Skin of body (tissue), 2 donors: ENCODE measurements around the gene RNF138. TPM values are rescaled to one million over a fixed set of nuclear protein-coding genes. Genes with fewer than 3 reads are reported as not detected.
"Not testable (repeated sequence)": the region's sequence is repeated elsewhere in the genome, so short reads cannot be mapped to it uniquely, and the experiment has no call there.

Source experiments
- DNase-seq: peaks from one replicate; lab custom pipeline; 2025; lab: John Stamatoyannopoulos, UW
- total RNA-seq: library from RNA; depleted of rRNA; stranded (reverse); fragments of >200 nt; gene quantifications from one replicate; pipeline ENCODE4 v1.2.3, GENCODE V29; 2014

RNF138 gene
- total RNA-seq, 1 donor from 2014 or later: 26.2 TPM

- DNase-seq: no peak
Observed at GRCh38 chr18:32095192-32095899, 3.7 kb downstream of the RNF138 start.

- no peak for DNase-seq
Observed at GRCh38 chr18:32095900-32096229, 4.2 kb downstream of the RNF138 start.

DNA sequence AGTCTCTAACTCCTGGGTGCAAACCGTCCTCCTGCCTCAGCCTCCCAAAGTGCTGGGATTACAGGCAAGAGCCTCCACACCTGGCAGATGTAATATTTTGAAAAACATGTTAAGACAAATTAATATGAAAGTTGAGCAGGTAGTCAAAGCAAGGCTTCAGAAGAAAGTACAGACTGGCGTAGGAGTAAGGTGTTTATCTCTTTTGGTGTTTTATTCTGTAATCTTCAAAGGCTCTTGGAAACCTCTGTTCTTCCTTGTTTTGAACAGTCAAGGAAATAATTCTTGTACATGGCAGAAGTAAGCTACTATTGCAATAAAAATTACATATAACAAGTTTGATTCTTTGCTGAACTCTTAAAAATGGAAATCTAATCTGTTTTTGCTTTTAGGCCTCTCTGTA is 5.3 kb downstream of the RNF138 start:
- no peak for DNase-seq

DNA sequence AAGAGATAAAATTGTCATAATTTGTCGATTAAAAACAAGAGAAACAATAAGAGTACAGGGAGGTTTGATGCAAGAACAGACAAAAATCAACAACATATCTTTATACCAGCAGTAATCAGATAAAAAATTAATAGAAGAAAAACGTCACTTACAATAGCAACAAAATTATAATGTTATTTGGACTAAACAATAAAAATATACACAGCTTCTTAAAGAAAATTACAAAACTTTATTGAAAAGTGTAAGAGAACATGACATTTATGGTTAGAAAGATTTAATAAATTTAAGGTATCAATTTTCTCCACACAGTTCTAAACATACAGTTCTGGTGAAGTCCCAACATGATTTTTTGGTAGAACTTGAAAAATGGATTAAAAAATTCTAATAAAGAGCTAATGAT is 12.8 kb downstream of the RNF138 start:
- DNase-seq: no peak

- DNase-seq: no peak
Observed at GRCh38 chr18:32110005-32110404, 18.3 kb downstream of the RNF138 start.

- no peak for DNase-seq
Observed at GRCh38 chr18:32111706-32112105, 20.0 kb downstream of the RNF138 start.

GRCh38 chr18:32112826-32113225 is 21.2 kb downstream of the RNF138 start:
- DNase-seq: no peak

GRCh38 chr18:32114293-32114942 is 22.7 kb downstream of the RNF138 start:
- DNase-seq: no peak

DNA sequence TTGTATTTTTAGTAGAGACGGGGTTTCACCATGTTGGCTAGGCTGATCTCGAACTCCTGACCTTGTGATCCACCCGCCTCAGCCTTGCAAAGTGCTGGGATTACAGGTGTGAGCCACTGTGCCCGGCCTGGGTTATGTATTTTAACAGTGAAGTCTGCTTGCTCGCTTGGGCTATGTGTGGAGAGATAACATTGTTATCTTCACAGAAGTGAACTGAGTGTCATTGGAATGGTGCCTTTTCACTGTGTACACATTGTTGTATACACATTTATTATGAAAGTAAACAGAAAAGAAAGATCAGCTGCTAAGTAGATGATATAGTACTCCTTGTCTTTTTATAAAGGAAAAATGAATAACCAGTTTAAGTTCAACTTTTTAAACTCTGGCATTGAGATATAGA is 30.4 kb downstream of the RNF138 start:
- no peak for DNase-seq

GRCh38 chr18:32126538-32126937 is 34.9 kb downstream of the RNF138 start:
- DNase-seq: no peak

- no peak for DNase-seq
Observed at GRCh38 chr18:32135625-32136024, 44.0 kb downstream of the RNF138 start.

DNA sequence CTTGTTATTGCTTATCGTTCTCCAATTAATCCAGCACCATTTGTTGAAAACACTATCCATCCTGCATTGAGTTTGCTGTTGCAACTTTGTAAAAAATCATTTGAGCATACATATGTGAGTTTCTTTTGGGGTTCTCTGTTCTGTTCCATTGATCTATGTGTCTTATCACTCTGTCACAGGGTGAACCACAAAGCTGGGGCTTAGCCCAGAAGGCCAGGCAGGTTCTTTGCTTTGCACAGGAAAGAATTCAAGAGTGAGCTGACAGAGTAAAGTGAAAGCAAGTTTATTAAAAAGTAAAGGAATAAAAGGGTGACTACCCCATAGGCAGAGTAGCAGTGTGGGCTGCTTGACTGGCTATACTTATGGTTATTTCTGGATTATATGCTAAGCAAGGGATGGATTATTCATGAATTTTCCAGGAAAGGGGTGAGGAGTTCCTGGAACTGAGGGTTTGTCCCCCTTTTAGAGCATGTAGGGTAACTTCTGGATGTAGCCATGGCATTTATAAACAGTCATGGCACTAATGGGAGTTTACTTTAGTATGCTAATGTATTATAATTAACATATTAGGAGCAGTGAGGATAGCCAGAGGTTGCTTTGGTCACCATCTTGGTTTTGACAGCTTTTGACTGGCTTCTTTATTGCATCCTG is 46.8 kb downstream of the RNF138 start:
- DNase-seq: no peak

DNA sequence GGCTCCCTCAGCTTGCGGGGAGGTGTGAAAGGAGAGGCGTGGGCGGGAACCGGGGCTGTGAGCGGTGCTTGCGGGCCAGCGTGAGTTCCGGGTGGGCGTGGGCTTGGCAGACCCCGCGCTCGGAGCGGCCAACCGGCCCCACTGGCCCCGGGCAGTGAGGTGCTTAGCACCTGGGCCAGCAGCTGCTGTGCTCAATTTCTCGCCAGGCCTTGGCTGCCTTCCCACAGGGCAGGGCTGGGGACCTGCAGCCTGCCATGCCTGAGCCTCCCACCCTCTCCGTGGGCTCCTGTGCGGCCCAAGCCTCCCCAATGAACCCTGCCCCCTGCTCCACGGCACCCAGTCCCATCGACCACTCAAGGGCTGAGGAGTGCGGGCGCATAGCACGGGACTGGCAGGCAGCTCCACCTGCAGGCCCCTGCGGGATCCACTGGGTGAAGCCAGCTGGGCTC is 48.2 kb downstream of the RNF138 start:
- DNase-seq: no peak

DNA sequence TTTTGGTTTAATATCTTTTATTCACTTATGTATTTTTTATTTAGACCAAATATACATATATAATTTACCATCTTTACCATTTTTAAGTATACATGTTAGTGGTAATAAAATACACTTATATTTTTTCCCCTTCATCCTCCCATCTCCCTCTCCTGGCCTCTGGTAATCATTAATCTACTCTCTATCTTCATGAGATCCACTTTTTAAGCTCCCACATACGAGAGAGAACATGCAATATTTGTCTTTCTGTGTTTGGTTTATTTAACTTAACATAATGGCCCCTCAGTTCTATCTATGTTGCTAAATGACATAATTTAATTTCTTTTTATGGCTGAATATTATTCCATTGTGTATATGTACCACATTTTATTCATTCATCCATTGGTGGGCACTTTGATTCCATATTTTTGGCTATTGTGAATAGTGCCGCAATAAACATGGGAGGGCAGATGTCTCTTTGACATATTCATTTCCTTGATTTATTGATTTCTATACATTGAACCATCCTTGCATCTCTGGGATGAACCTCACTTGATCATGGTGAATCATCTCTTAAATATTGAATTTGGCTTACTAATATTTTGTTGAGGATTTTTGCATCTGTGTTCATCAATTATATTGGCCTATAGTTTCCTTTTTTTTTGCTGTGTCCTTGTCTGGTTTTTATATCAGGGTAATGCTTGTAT is 56.7 kb downstream of the RNF138 start:
- no peak for DNase-seq

GRCh38 chr18:32152705-32153448 is 61.2 kb downstream of the RNF138 start:
- DNase-seq: no peak

GRCh38 chr18:32156855-32157254 is 65.2 kb downstream of the RNF138 start:
- DNase-seq: no peak

GRCh38 chr18:32157580-32157979 is 65.9 kb downstream of the RNF138 start:
- no peak for DNase-seq

DNA sequence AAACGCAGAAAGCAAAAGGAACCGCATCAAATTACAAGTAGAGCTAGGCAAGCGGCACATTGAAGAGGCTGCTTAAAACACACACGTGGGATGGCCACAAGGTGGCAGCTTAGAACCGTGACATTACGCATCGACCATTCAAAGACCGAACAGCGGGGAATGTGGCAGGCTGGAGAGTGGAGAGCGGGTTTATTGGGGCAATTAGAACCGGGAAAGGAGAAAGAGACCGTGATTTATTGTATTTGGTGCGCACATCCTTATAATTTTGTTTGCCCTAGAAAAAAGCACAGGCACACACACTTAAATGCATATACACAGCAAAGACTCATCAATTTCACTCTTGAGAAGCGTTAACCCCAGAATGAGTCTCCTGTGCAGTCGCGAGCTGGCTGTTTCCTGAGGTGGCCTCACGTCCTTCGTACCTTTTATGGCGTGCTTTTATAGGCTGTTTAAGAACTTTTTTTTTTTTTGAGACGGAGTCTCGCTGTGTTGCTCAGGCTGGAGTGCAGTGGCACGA is 66.5 kb downstream of the RNF138 start:
- peak; percentile 80 for DNase-seq

DNA sequence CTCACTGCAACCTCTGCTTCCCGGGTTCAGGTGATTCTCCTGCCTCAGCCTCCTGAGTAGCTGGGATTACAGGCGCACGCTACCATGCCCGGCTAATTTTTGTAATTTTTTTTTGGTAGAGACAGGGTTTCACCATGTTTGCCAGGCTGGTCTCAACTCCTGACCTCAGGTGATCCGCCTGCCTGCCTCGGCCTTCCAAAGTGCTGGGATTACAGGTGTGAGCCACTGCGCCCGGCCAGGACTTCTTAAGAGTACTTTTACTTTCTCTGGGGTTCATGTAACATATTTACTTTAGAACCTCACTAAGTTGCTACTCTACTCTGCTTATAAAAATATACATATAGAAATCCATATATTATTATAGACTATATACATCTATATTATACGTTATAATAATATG is 67.0 kb downstream of the RNF138 start:
- not testable (repeated sequence) for DNase-seq

GRCh38 chr18:32160547-32160946 is 68.9 kb downstream of the RNF138 start:
- DNase-seq: no peak
